Suppressor macrophage treated with lipopolysaccharide for 1 hour (primary cell): Measurements from ENCODE around the gene PERCC1.
A peak's percentile ranks its signal among the peaks of the same experiment; 100 is the strongest.

Experiments used
- DNase-seq, 3 donors: peaks; one replicate each; pipeline ENCODE4 v3.0.0-alpha.2; 2020 to 2022

The PERCC1 gene

GRCh38 chr16:1430759-1431496 is at the start of gene PERCC1:
Gene PERCC1 (plus strand): TSS chr16:1431078. CDS start chr16:1432594, 1,516 bp downstream.
- DNase-seq: no peak

GRCh38 chr16:1381612-1382406 is 49.1 kb upstream of the PERCC1 start:
- no peak for DNase-seq

DNA sequence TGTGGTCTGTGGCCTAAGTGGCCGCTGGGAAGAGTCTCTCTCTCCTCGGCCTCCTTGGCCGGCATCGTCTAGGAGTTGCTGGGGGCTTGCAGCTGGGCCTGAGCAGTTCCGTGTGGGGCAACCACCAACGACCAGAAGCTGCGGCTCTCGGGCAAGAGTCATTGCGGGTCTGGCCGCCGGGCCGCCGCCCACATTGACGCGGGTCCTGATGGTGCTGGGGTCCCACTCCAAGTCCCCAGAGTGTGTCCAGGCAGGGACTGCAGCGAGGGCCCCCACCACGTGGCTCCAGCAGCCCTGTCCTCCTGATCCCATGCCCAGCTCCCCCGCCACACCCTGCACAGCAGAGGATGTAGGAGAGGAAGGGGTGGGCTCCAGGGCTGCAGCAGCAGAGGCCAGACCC is 47.3 kb upstream of the PERCC1 start:
- no peak for DNase-seq

DNA sequence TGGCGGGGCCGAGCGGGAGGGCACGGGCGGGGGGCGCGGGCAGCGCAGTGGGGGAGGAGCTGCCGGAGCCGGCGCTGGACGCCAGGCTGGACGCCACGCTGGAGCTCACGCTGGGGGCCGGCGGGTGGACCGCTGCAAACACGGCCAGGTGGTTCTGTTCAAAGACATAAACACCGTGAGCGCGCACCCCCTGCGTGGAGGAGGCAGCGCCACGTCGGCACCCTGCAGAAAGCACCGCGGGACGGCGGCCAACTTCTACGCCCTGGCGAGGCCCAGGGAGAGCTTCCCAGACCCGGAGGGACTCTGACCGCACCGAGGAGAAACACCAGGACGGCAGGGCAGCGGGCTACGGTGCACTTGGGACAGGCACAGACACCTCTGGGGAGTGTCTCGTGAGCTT is 45.6 kb upstream of the PERCC1 start:
- no peak for DNase-seq

DNA sequence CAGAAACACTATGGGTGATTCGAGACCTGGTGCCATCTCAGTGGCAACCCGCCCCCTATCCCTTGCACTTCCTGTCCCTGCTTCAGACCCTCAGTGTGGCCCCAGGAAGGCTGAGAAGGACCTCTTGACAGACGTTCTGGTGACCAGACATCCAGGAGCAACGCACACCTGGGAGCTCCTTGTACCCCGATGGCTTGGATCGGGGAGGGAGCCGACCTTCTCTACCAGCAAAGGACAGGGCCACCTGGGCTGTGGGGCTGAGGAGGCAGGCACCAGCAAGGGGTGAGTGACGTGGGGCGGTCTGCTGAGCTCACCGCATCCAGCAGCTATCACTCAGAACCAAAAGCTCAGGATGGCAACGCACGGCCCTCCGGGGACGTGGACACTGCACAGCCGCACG is 43.5 kb upstream of the PERCC1 start:
- no peak for DNase-seq

- no peak for DNase-seq
Measured at GRCh38 chr16:1389762-1390161, 41.1 kb upstream of the PERCC1 start.

GRCh38 chr16:1390239-1390779 is 40.6 kb upstream of the PERCC1 start:
- DNase-seq: no peak

- DNase-seq: no peak
Measured at GRCh38 chr16:1392826-1393225, 38.1 kb upstream of the PERCC1 start.

- DNase-seq: no peak
Measured at GRCh38 chr16:1393613-1394176, 37.2 kb upstream of the PERCC1 start.

- DNase-seq: no peak
Measured at GRCh38 chr16:1394367-1394951, 36.4 kb upstream of the PERCC1 start.

- DNase-seq: no peak
Measured at GRCh38 chr16:1395444-1396031, 35.3 kb upstream of the PERCC1 start.

DNA sequence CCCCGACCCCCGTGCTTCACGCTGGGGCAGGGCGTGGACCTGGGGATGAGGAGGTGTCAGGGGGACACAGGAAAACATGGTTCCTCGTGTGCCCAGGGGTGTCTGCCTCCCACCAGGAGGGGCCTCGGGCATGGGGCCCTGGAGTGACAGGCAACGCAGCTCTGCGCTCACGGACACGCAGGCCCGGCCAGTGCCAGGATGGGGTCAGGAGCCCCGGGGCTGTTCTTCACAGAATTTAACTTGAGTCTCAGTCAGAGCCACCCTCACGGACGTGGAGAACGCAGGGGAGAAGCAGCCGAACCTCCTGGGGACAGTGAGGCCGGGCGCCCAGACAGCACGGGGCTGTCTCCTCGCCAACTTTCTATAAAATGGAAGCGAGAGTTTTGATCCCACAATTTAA is 33.1 kb upstream of the PERCC1 start:
- no peak for DNase-seq

DNA sequence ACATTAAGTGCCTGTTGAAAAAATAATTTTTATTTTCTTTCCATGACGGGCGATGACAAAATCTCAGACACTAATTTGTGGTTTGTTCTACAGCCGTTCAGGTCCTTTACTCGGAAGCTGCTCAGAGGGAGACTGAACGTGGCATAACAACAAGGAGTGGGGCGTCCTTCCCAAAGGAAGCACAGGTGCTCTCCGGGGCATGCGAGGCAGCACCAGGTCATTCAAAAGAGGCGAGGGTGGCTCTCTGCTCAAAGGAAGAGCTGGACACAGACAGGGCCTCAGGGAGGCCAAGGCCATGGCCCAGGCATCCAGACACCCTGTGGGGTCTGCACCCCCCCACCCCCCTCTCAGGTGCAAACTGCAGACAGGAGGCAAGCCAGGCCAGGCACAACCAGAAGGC is 32.5 kb upstream of the PERCC1 start:
- DNase-seq: no peak

- no peak for DNase-seq
Measured at GRCh38 chr16:1398826-1399581, 31.9 kb upstream of the PERCC1 start.

GRCh38 chr16:1401061-1401757 is 29.7 kb upstream of the PERCC1 start:
- DNase-seq: no peak

DNA sequence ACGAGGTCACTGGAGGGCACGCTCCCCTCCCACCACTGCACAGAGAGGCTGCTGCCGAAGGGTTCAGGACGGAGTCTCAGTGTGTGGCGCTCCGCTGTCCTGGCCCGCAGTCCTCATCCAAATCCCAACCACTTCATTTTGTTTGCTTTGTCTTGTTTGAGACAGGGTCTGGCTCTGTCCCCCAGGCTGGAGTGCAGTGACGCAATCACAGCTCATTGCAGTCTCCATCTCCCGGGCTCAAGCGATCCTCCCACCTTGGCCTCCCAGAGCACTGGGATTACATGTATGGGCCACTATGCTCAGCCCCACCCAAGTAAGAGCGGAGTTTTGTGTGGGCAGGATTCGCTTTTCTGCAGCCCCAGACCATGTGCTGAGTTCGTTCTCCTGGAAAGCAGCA is 29.1 kb upstream of the PERCC1 start:
- DNase-seq: no peak

DNA sequence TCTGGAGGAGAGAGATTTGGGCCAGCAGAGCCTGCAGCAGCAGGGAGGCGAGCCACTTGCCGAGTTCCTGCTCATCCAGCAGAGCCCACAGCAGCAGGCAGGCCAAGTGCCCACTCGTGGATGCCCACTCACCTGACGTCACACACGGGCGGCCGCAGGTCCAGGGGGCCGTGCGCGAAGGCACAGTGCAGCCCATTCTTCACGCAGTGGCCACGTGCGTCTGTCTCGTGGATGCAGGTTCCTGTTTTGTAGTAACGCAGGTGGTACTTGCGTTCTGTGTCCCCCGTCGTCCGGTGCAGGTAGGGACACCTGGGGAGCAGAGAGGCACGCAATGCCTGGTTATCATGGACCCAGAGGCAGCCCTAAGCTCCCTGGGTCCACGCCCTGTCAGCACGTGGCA is 27.8 kb upstream of the PERCC1 start:
- no peak for DNase-seq

- no peak for DNase-seq
Measured at GRCh38 chr16:1403733-1404132, 27.1 kb upstream of the PERCC1 start.

GRCh38 chr16:1407753-1408152 is 23.1 kb upstream of the PERCC1 start:
- DNase-seq: peak in 1 of 3 donors; percentile 5

- peak; percentile 92 to 98 (median 96) for DNase-seq
Measured at GRCh38 chr16:1408171-1408837, 22.6 kb upstream of the PERCC1 start.

DNA sequence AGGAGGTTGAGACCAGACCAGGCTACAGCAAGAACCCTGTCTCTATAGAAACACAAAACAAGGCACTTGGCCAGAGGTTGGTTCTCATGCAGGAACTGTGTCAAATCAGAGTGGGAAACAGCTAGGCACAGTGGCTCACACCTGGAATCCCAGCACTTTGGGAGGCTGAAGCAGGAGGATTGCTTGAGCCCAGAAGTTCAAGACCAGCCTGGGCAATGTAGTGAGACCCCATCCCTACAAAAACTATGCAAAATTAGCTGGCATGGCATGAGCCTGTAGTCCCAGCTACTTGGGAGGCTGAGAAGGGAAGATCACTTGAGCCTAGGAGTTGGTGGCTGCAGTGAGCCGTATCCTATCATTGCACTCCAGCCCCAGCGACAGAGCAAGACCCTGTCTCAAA is 18.0 kb upstream of the PERCC1 start:
- no peak for DNase-seq
